Neural cell (in vitro differentiated cells): ENCODE measurements around the gene RAB11FIP3.

Experiments
- EZH2 ChIP-seq: fragments of 200-600, 300-800 bp; shearing (Covaris generic), sonication (generic); IDR thresholded peaks from 2 replicates; pipeline ENCODE4 v1.6.1; 2014; ENCODE audit warnings: antibody characterized with exemption, low read length, borderline replicate concordance, mild to moderate bottlenecking; ENCODE audit not compliant: insufficient read depth, poor library complexity, severe bottlenecking
- MXI1 ChIP-seq: fragments of 450-650 bp; conservative IDR thresholded peaks from 2 replicates; pipeline ENCODE4 v1.6.1; 2014; ENCODE audit warnings: antibody characterized with exemption, mild to moderate bottlenecking; ENCODE audit not compliant: poor library complexity, severe bottlenecking
- POLR2AphosphoS5 ChIP-seq: IDR thresholded peaks from 2 replicates; pipeline ENCODE4 v1.6.1; 2012
- RAD21 ChIP-seq: fragments of 450-650 bp; conservative IDR thresholded peaks from 2 replicates; pipeline ENCODE4 v1.6.1; 2014; ENCODE audit warnings: antibody characterized with exemption, mild to moderate bottlenecking, moderate library complexity
- SMC3 ChIP-seq: fragments of 450-650 bp; conservative IDR thresholded peaks from 2 replicates; pipeline ENCODE4 v1.6.1; 2014; ENCODE audit warnings: antibody characterized with exemption, mild to moderate bottlenecking, moderate library complexity; ENCODE audit not compliant: poor library complexity
- TAF1 ChIP-seq: IDR thresholded peaks from 2 replicates; pipeline ENCODE4 v1.6.1; 2012; ENCODE audit warnings: low read depth
- TF ChIP-seq, protein P1 (sequence below): fragments of 450-650 bp; IDR thresholded peaks from 2 replicates; pipeline ENCODE4 v1.5.1; 2014; ENCODE audit warnings: antibody characterized with exemption, mild to moderate bottlenecking, moderate library complexity; ENCODE audit not compliant: poor library complexity, severe bottlenecking
- TF ChIP-seq, protein P2 (sequence below): IDR thresholded peaks from 2 replicates; pipeline ENCODE4 v1.6.1; 2012; ENCODE audit warnings: borderline replicate concordance

DNA sequence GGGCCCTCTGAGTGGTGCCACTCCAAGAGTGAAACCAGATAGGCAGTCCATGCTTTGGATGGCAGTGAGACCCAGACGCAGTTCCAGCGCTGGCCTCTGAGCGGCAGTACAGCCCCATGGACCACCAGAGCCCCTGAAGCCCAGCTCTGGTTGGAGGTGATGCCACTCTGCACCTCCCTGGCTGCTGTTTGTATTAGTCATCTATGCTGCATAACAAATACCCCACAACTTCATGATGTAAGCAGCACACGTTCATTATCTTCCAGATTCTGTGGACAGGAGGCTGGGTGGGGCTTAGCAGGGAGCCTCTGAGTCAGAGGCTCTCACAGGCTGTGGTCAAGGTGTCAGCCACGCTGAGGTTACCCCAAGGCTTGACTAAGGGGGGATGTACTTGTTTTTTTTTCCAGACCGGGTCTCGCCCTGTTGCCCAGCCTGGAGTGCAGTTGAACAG, 33.5 kb upstream of the RAB11FIP3 start:
- TF ChIP-seq SMC3 (peak; percentile 38), TAF1 (no peak), POLR2AphosphoS5 (no peak), RAD21 (peak; percentile 62), EZH2 (no peak), MXI1 (no peak)
- TF ChIP-seq, protein P1, sequence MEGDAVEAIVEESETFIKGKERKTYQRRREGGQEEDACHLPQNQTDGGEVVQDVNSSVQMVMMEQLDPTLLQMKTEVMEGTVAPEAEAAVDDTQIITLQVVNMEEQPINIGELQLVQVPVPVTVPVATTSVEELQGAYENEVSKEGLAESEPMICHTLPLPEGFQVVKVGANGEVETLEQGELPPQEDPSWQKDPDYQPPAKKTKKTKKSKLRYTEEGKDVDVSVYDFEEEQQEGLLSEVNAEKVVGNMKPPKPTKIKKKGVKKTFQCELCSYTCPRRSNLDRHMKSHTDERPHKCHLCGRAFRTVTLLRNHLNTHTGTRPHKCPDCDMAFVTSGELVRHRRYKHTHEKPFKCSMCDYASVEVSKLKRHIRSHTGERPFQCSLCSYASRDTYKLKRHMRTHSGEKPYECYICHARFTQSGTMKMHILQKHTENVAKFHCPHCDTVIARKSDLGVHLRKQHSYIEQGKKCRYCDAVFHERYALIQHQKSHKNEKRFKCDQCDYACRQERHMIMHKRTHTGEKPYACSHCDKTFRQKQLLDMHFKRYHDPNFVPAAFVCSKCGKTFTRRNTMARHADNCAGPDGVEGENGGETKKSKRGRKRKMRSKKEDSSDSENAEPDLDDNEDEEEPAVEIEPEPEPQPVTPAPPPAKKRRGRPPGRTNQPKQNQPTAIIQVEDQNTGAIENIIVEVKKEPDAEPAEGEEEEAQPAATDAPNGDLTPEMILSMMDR, result peak; percentile 63
- TF ChIP-seq, protein P2, sequence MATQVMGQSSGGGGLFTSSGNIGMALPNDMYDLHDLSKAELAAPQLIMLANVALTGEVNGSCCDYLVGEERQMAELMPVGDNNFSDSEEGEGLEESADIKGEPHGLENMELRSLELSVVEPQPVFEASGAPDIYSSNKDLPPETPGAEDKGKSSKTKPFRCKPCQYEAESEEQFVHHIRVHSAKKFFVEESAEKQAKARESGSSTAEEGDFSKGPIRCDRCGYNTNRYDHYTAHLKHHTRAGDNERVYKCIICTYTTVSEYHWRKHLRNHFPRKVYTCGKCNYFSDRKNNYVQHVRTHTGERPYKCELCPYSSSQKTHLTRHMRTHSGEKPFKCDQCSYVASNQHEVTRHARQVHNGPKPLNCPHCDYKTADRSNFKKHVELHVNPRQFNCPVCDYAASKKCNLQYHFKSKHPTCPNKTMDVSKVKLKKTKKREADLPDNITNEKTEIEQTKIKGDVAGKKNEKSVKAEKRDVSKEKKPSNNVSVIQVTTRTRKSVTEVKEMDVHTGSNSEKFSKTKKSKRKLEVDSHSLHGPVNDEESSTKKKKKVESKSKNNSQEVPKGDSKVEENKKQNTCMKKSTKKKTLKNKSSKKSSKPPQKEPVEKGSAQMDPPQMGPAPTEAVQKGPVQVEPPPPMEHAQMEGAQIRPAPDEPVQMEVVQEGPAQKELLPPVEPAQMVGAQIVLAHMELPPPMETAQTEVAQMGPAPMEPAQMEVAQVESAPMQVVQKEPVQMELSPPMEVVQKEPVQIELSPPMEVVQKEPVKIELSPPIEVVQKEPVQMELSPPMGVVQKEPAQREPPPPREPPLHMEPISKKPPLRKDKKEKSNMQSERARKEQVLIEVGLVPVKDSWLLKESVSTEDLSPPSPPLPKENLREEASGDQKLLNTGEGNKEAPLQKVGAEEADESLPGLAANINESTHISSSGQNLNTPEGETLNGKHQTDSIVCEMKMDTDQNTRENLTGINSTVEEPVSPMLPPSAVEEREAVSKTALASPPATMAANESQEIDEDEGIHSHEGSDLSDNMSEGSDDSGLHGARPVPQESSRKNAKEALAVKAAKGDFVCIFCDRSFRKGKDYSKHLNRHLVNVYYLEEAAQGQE, result no peak
